Mucosa of descending colon (tissue), 3 donors: ENCODE data around the gene STX8. TPM values are rescaled to one million over a fixed set of nuclear protein-coding genes. Genes with fewer than 3 reads are reported as not detected.
"Not testable (repeated sequence)": the region's sequence is repeated elsewhere in the genome, so short reads cannot be mapped to it uniquely, and the experiment has no call there.

Source experiments
- ATAC-seq: fragments of 200-7000 bp; cut with Tn5 transposase; one replicate; pipeline ENCODE4 v1.9.1; 2020; ENCODE audit warnings: mild to moderate bottlenecking, moderate library complexity
- DNase-seq, 3 donors: peaks; one replicate each; pipeline ENCODE4 v3.0.0-alpha.2; 2020
- H3K36me3 ChIP-seq: fragments of 200-600 bp; one replicate; pipeline ENCODE4 v1.8.0; 2021; ENCODE audit warnings: low read depth, mild to moderate bottlenecking
- H3K4me1 ChIP-seq: fragments of 200-600 bp; one replicate; pipeline ENCODE4 v1.8.0; 2021; ENCODE audit warnings: low read depth, mild to moderate bottlenecking
- H3K4me3 ChIP-seq: fragments of 200-600 bp; one replicate; pipeline ENCODE4 v1.8.0; 2021; ENCODE audit warnings: mild to moderate bottlenecking
- H3K9me3 ChIP-seq: fragments of 200-600 bp; one replicate; pipeline ENCODE4 v1.8.0; 2021; ENCODE audit warnings: mild to moderate bottlenecking
- intact Hi-C, 2 donors: fragments of 100-400 bp; cut with DNase I in 1 of 2; cut with micrococcal nuclease in 1 of 2; formaldehyde crosslinking; loops; one replicate each; pipeline versions ENCODE4 v1.11.0 to v1.11.1; 2022; cut with DNase I, micrococcal nuclease
- total RNA-seq, 3 donors: library from RNA; stranded (reverse); fragmentation: NEBNext Ultra II Directional in 2 of 3; extraction: Animal tissue kit (Norgen Biotek cat#: 25700) in 2 of 3; gene quantifications; one replicate each; pipeline versions ENCODE4 v1.2.1 to v1.2.4, GENCODE V29; 2021 to 2023
- TF ChIP-seq, protein P1 (sequence below): fragments of 200-600 bp; IDR thresholded peaks from one replicate; pipeline ENCODE4 v1.8.0; 2022; ENCODE audit warnings: antibody characterized with exemption, mild to moderate bottlenecking
- donor health status: DM: no; HTN: no; CAD: no; lungs with moderate emphysema.
- donor health status: DM: no; HTN: no; CAD: no.
- donor health status: DM: no; HTN: yes; CAD: no.

Gene STX8
- total RNA-seq, 3 donors from 2014 or later = 45.1 to 62.5 (median 54.4) TPM

DNA sequence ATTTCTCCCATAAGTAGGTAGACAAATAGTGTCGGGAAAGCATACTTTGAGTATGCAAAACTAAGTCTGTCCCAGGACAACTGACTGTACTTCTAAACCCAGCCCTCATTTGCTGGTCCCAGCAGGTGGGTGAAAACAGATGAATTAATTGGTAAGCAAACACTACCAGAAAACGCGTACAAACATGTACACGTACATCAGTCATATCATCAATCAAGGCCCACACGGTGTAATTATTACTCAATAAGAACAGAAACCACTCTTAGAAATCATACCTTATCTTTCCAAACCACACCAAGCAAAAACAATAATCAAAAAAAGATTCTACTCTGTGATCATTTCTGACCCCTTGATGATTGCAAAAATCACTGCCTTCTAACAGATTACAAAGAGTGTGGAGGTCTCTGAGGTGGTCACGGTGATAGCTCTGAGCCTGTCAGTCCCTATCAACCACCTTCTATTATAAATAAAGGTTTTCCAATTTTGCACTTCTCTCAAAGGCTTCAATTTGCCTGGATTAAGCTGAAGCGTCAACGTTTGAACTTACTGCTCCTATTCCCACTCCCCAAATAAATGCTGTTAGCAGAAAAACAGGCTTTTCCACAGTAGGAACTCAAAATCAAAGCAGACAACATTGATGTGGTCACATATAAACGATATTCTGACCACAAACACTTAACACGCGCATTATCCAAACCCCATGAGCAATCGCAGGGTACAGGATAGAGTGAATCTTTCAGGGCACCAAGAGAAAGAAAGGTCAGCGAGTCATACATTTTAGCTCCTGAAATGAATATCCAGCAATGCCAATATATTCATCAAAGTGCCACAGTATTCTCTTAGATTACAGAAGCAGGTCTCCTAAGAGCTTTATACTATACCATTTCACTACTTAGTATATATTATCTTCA, 211.9 kb downstream of the STX8 start:
- no peaks in the 10 kb centered on the region for H3K4me1 ChIP-seq
- DNase-seq (no peak), ATAC-seq (no peak)
- H3K36me3 ChIP-seq = no peaks in the 10 kb centered on the region
- TF ChIP-seq, protein P1, sequence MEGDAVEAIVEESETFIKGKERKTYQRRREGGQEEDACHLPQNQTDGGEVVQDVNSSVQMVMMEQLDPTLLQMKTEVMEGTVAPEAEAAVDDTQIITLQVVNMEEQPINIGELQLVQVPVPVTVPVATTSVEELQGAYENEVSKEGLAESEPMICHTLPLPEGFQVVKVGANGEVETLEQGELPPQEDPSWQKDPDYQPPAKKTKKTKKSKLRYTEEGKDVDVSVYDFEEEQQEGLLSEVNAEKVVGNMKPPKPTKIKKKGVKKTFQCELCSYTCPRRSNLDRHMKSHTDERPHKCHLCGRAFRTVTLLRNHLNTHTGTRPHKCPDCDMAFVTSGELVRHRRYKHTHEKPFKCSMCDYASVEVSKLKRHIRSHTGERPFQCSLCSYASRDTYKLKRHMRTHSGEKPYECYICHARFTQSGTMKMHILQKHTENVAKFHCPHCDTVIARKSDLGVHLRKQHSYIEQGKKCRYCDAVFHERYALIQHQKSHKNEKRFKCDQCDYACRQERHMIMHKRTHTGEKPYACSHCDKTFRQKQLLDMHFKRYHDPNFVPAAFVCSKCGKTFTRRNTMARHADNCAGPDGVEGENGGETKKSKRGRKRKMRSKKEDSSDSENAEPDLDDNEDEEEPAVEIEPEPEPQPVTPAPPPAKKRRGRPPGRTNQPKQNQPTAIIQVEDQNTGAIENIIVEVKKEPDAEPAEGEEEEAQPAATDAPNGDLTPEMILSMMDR = no peak
- H3K9me3 ChIP-seq = no peaks in the 10 kb centered on the region
- intact Hi-C loops = no loop called here
- H3K4me3 ChIP-seq = no peak overlapping the region

- H3K9me3 ChIP-seq = no peaks in the 10 kb centered on the region
- H3K4me1 ChIP-seq = no peaks in the 10 kb centered on the region
- H3K4me3 ChIP-seq = no peak overlapping the region
- H3K36me3 ChIP-seq = no peaks in the 10 kb centered on the region
- ATAC-seq (no peak), DNase-seq (no peak)
- intact Hi-C loops = no loop called here
- TF ChIP-seq, protein P1 = no peak
Observed at GRCh38 chr17:9361188-9361955, 214.2 kb downstream of the STX8 start.

DNA sequence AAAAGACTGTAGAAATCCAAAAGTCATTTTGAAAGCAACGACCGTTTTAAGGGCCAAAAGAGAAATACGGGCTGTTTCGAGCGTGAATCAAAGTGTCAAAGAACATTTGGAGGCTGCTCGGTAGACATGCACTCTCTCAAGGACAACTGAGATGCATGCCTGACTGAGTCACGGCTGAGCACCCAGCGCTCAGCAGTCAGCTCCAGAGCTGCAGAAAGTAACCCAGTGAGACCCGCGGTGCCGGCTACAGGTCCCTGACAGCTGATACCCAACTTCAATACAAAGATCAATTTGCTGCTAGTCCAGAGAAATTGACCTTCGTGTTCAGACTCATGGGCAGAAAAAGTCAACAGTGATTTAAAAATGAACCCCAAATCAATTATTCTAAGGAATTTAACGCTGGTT, 214.9 kb downstream of the STX8 start:
- TF ChIP-seq, protein P1 = no peak
- no peaks in the 10 kb centered on the region for H3K4me1 ChIP-seq
- H3K36me3 ChIP-seq = no peaks in the 10 kb centered on the region
- no peak for ATAC-seq
- intact Hi-C loops = no loop called here
- no peak overlapping the region for H3K4me3 ChIP-seq
- DNase-seq = peak in 1 of 3 donors; percentile 4
- no peaks in the 10 kb centered on the region for H3K9me3 ChIP-seq

- intact Hi-C loops = no loop called here
- DNase-seq (peak in 1 of 3 donors; percentile 4), ATAC-seq (no peak)
- no peaks in the 10 kb centered on the region for H3K9me3 ChIP-seq
- TF ChIP-seq, protein P1 = no peak
- H3K4me3 ChIP-seq = no peak overlapping the region
- H3K36me3 ChIP-seq = no peaks in the 10 kb centered on the region
- H3K4me1 ChIP-seq = no peaks in the 10 kb centered on the region
Observed at GRCh38 chr17:9356488-9356911, 219.1 kb downstream of the STX8 start.

DNA sequence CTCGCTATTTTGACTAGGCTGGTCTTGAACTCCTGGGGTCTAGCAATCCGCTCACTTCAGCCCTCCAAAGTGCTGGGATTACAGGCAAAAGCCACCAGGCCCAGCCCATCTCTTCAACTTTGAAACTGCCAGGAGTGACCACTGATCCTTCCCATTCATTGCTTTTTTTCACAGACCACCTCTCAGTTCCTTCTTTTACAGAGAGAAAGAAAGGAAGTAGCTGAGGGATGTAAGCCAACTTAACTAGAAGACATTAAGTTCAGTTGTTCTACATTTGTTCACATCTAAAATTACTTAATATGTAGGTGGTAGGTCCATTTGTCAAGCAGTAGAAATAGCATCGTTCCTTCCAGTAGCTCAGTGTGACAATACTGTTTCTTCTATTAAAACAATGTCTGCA, 219.8 kb downstream of the STX8 start:
- intact Hi-C loops = no loop called here
- Histone ChIP-seq H3K4me3 (no peak overlapping the region), H3K4me1 (no peaks in the 10 kb centered on the region), H3K9me3 (no peaks in the 10 kb centered on the region), H3K36me3 (no peaks in the 10 kb centered on the region)
- no peak for DNase-seq
- TF ChIP-seq, protein P1 = no peak
- ATAC-seq = no peak

GRCh38 chr17:9355231-9355630, 220.4 kb downstream of the STX8 start:
- H3K4me3 ChIP-seq, ATAC-seq, DNase-seq, H3K9me3 ChIP-seq, H3K36me3 ChIP-seq, intact Hi-C loops, H3K4me1 ChIP-seq: not testable (repeated sequence)
